Bladder microvascular endothelial cell (primary cell): ENCODE results near the gene OR1K1. TPM values are rescaled to one million over a fixed set of nuclear protein-coding genes. Genes with fewer than 3 reads are reported as not detected.

Experiments
- total RNA-seq: library from RNA; depleted of rRNA; stranded (reverse); fragments of >200 nt; gene quantifications from 2 replicates; pipeline ENCODE4 v1.2.3, GENCODE V29; 2014

Gene OR1K1
- total RNA-seq: not detected in 2 replicates

DNA sequence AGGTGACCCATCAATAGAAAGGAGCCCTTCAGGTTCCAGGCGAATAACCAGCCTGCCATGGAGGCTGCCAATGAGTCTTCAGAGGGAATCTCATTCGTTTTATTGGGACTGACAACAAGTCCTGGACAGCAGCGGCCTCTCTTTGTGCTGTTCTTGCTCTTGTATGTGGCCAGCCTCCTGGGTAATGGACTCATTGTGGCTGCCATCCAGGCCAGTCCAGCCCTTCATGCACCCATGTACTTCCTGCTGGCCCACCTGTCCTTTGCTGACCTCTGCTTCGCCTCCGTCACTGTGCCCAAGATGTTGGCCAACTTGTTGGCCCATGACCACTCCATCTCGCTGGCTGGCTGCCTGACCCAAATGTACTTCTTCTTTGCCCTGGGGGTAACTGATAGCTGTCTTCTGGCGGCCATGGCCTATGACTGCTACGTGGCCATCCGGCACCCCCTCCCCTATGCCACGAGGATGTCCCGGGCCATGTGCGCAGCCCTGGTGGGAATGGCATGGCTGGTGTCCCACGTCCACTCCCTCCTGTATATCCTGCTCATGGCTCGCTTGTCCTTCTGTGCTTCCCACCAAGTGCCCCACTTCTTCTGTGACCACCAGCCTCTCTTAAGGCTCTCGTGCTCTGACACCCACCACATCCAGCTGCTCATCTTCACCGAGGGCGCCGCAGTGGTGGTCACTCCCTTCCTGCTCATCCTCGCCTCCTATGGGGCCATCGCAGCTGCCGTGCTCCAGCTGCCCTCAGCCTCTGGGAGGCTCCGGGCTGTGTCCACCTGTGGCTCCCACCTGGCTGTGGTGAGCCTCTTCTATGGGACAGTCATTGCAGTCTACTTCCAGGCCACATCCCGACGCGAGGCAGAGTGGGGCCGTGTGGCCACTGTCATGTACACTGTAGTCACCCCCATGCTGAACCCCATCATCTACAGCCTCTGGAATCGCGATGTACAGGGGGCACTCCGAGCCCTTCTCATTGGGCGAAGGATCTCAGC, at the start of gene OR1K1:
TSS of gene OR1K1 (plus strand) at position 58 of the 995 bp plus-strand sequence. CDS start at position 58, 0 bp downstream.

GRCh38 chr9:122788831-122789230, 11.1 kb upstream of the OR1K1 start, which contains the start of gene OR5C1:
OR5C1 (plus strand) TSS chr9:122788933; CDS start chr9:122788933, 0 bp downstream.

Other genes with a start within 250 kb of the OR1K1 start
- not detected in 2 replicates for gene OR1N2, start 247.0 kb upstream of the OR1K1 start, total RNA-seq
- gene OR1L8, start 216.7 kb upstream of the OR1K1 start, total RNA-seq: 0.06 TPM in 1 of 2 replicates, not detected in the other
- gene OR1Q1, start 185.4 kb upstream of the OR1K1 start, total RNA-seq: not detected in 2 replicates
- gene OR1B1, start 142.5 kb upstream of the OR1K1 start, total RNA-seq: 0.13 TPM in 1 of 2 replicates, not detected in the other
- not detected in 2 replicates for gene OR1L1, start 138.4 kb upstream of the OR1K1 start, total RNA-seq
- not detected in 2 replicates for gene OR1L3, start 125.0 kb upstream of the OR1K1 start, total RNA-seq
- gene OR1L4, start 76.1 kb upstream of the OR1K1 start, total RNA-seq: not detected in 2 replicates
- not detected in 2 replicates for gene OR1L6, start 57.8 kb upstream of the OR1K1 start, total RNA-seq
- not detected in 2 replicates for gene OR5C1, start 11.2 kb upstream of the OR1K1 start, total RNA-seq
- 57.6 and 106 TPM in 2 replicates for gene PDCL, start 28.5 kb downstream of the OR1K1 start, total RNA-seq
- 32.5 and 109 TPM in 2 replicates for gene RC3H2, start 105.2 kb downstream of the OR1K1 start, total RNA-seq
- gene ZBTB6, start 113.2 kb downstream of the OR1K1 start, total RNA-seq: 7.4 and 16.1 TPM in 2 replicates
- 1.9 and 5.5 TPM in 2 replicates for gene ZBTB26, start 131.4 kb downstream of the OR1K1 start, total RNA-seq
- gene RABGAP1, start 140.9 kb downstream of the OR1K1 start, total RNA-seq: 21.5 and 70.9 TPM in 2 replicates
- gene GPR21, start 233.5 kb downstream of the OR1K1 start, total RNA-seq: 0.16 and 3.8 TPM in 2 replicates